ENCODE data around the gene DOK5. TPM values are rescaled to one million over a fixed set of nuclear protein-coding genes. Genes with fewer than 3 reads are reported as not detected.
A peak's percentile ranks its signal among the peaks of the same experiment; 100 is the strongest.

The DOK5 gene
- total RNA-seq, 1 donor: 85.6 TPM

DNA sequence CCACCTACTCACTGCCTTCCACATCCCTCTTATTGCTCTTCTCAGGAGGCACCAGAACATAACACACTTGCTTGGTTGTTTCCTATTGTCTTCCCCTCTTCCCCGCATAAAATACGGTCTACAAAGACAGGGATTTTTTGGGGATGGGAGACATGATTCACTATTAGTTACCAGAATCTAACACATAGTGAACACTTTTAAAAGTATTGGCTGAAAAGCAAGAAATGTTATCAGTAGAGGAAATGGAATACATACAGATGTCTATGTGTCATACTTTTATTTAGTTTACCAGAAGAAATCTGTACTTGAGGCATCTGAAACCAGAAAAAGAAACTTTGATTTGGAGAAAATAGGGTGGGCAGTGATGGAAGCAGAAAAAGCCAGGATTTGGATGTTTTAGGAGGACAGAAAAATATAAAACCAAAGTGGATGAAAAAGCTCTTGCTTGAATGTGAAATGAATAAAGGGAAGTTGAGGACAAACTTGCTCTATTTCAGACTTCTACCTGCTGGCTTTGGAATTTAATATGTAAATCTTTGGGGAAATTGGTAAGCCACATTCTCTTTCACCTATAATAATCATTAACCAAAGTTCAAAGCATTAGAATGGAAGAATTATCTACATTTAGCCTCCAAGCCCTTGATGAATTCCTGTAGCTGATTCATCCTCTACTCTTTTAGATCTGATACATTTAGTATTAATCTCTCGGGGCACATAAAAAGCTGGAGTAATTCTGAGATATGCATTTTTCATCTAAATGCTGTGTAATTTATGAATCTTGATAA lies 82.6 kb downstream of the DOK5 start:
- H3K4me3 ChIP-seq (ENCODE audit: low read depth, low read length): no peak overlapping the region
- TF ChIP-seq, protein P1, sequence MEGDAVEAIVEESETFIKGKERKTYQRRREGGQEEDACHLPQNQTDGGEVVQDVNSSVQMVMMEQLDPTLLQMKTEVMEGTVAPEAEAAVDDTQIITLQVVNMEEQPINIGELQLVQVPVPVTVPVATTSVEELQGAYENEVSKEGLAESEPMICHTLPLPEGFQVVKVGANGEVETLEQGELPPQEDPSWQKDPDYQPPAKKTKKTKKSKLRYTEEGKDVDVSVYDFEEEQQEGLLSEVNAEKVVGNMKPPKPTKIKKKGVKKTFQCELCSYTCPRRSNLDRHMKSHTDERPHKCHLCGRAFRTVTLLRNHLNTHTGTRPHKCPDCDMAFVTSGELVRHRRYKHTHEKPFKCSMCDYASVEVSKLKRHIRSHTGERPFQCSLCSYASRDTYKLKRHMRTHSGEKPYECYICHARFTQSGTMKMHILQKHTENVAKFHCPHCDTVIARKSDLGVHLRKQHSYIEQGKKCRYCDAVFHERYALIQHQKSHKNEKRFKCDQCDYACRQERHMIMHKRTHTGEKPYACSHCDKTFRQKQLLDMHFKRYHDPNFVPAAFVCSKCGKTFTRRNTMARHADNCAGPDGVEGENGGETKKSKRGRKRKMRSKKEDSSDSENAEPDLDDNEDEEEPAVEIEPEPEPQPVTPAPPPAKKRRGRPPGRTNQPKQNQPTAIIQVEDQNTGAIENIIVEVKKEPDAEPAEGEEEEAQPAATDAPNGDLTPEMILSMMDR (IDR thresholded peaks at IDR 0.05; ENCODE audit: insufficient read depth, low read length): no peak
- peak; percentile 77 for DNase-seq (ENCODE audit: low read depth)

DNA sequence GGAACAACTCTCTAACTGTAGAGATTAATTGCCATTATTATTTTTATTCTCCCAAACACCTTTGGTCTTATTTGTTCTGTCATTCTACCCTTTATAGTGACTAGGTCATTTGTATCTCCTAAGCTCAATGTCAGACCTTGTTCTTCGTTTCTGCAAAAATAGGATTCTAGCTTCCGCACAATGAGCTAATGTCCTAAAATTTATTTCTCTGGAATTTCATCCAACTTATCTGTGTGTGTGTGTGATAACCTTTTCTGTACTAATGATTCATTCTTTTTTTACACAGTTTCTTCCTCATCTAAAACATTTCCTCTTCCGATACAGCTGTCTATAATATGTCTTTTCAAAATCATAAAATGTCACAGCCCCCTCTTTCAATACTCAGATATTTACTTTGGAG lies 84.5 kb downstream of the DOK5 start:
- TF ChIP-seq, protein P1 (IDR thresholded peaks at IDR 0.05; ENCODE audit: insufficient read depth, low read length): no peak
- DNase-seq (ENCODE audit: low read depth): peak; percentile 15
- no peak overlapping the region for H3K4me3 ChIP-seq (ENCODE audit: low read depth, low read length)

DNA sequence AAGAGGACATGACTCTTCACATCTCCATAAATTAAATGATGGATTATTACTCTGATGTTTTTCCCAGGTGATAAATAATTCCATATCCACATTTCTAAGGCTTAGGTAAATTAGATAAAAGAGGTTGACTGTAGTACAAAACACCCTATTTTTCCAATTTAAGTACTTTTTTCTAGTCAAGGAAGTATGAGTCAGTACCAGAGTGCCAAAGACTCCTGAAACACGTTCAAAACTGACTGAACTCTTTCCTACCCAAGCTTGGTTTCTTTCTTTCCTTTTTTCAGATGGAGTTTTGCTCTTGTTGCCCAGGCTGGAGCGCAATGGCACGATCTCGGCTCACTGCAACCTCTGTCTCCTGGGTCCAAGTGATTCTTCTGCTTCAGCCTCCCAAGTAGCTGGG lies 85.0 kb downstream of the DOK5 start:
- TF ChIP-seq, protein P1 (IDR thresholded peaks at IDR 0.05; ENCODE audit: insufficient read depth, low read length): no peak
- DNase-seq (ENCODE audit: low read depth): peak; percentile 58
- no peak overlapping the region for H3K4me3 ChIP-seq (ENCODE audit: low read depth, low read length)

DNA sequence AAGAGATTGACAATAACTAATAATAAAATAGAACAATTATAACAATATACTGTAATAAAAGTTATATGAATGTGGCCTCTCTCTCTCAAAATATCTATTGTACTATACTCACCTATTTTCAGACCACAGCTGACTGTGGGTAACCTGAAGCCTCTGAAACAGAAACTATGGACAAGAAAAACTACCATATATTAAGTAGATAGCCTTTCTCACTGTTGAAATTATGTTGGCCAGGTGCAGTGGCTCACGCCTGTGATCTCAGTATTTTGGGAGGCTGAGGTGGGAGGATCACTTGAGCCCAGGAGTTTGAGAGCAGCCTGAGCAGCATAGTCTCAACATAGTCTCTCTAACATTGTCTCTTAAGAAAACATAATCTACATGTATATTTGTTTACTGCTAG lies 89.9 kb downstream of the DOK5 start:
- no peak for DNase-seq (ENCODE audit: low read depth)
- no peak overlapping the region for H3K4me3 ChIP-seq (ENCODE audit: low read depth, low read length)
- TF ChIP-seq, protein P1 (IDR thresholded peaks at IDR 0.05; ENCODE audit: insufficient read depth, low read length): no peak

DNA sequence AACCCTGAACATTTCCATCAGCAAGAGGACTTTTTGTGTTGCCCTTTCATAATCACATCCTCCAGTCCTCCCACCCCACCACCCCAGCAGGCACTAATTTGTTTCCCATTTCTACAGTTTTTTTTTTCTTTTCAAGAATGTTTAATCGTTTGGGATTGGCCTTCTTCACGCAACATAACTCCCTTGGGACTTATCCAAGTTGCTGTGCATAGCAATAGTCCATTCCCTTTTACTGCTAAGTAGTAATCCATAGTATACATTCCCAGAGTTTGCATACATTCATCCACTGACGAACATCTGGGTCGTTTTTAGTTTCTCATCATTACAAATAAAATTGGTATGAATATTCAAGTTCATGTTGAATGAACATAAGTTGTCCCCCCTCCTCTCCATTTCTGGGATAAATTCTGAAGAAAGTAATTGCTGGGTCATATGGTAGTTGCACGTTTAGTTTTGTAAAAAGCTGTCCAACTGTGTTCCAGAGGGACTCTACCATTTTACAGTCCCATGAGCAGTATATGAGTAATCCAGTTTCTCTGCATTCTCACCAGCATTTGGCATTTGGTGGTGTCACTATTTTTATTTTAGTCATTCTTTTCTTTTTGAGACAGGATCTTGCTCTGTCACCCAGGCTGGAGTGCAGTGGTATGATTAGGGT lies 90.8 kb downstream of the DOK5 start:
- no peak overlapping the region for H3K4me3 ChIP-seq (ENCODE audit: low read depth, low read length)
- TF ChIP-seq, protein P1 (IDR thresholded peaks at IDR 0.05; ENCODE audit: insufficient read depth, low read length): no peak
- peak; percentile 19 for DNase-seq (ENCODE audit: low read depth)

DNA sequence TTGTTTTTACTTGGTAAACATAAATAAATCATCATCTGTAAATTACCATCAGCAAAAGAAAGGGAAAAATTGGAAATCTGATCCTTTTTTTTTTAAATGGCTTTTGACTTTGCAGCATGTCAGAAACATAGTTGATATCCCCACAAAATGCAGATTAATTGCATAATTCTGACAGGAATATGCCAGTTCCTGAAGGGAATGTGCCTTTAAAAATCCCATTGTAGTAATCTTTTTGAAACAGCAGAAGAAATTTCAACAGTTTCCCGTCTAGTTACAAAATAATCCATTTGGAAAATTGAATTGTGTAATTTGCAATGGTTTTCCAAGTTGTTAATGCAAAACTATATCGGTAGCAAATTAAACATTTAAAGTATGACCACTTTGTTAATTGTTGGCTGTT lies 95.2 kb downstream of the DOK5 start:
- no peak for DNase-seq (ENCODE audit: low read depth)
- no peak overlapping the region for H3K4me3 ChIP-seq (ENCODE audit: low read depth, low read length)
- TF ChIP-seq, protein P1 (IDR thresholded peaks at IDR 0.05; ENCODE audit: insufficient read depth, low read length): no peak

Data from fibroblast of the aortic adventitia (primary cell).